HK-2 (cell line): ENCODE measurements around the gene TRPC6.
"Not testable (repeated sequence)": the region's sequence is repeated elsewhere in the genome, so short reads cannot be mapped to it uniquely, and the experiment has no call there.

Source experiments
- DNase-seq: peaks from one replicate; pipeline ENCODE4 v3.0.0-alpha.2; 2018; ENCODE audit not compliant: unreplicated experiment

TRPC6 gene

GRCh38 chr11:101523193-101523592 is 60.6 kb downstream of the TRPC6 start:
- no peak for DNase-seq

GRCh38 chr11:101521821-101522220 is 62.0 kb downstream of the TRPC6 start:
- DNase-seq: no peak

- no peak for DNase-seq
Measured at GRCh38 chr11:101516546-101516945, 67.3 kb downstream of the TRPC6 start.

GRCh38 chr11:101511065-101511464 is 72.7 kb downstream of the TRPC6 start:
- no peak for DNase-seq

GRCh38 chr11:101510591-101510990 is 73.2 kb downstream of the TRPC6 start:
- DNase-seq: no peak

- DNase-seq: no peak
Measured at GRCh38 chr11:101509922-101510321, 73.9 kb downstream of the TRPC6 start.

GRCh38 chr11:101508370-101508769 is 75.4 kb downstream of the TRPC6 start:
- no peak for DNase-seq

GRCh38 chr11:101498891-101499290 is 84.9 kb downstream of the TRPC6 start:
- DNase-seq: no peak

- DNase-seq: no peak
Measured at GRCh38 chr11:101497291-101497690, 86.5 kb downstream of the TRPC6 start.

- no peak for DNase-seq
Measured at GRCh38 chr11:101487775-101488174, 96.0 kb downstream of the TRPC6 start.

- DNase-seq: no peak
Measured at GRCh38 chr11:101482556-101483124, 101.2 kb downstream of the TRPC6 start.

GRCh38 chr11:101478587-101479369 is 105.0 kb downstream of the TRPC6 start:
- no peak for DNase-seq

GRCh38 chr11:101477926-101478325 is 105.9 kb downstream of the TRPC6 start:
- no peak for DNase-seq

- DNase-seq: no peak
Measured at GRCh38 chr11:101476191-101476590, 107.6 kb downstream of the TRPC6 start.

- no peak for DNase-seq
Measured at GRCh38 chr11:101475699-101476098, 108.1 kb downstream of the TRPC6 start.

- no peak for DNase-seq
Measured at GRCh38 chr11:101474666-101475065, 109.1 kb downstream of the TRPC6 start.

- no peak for DNase-seq
Measured at GRCh38 chr11:101470881-101471520, 112.8 kb downstream of the TRPC6 start.

- DNase-seq: no peak
Measured at GRCh38 chr11:101470419-101470818, 113.4 kb downstream of the TRPC6 start.

GRCh38 chr11:101466352-101466751 is 117.5 kb downstream of the TRPC6 start:
- DNase-seq: no peak

- DNase-seq: not testable (repeated sequence)
Measured at GRCh38 chr11:101464388-101464787, 119.4 kb downstream of the TRPC6 start.

- no peak for DNase-seq
Measured at GRCh38 chr11:101459020-101459419, 124.8 kb downstream of the TRPC6 start.

GRCh38 chr11:101458161-101458560 is 125.6 kb downstream of the TRPC6 start:
- no peak for DNase-seq

GRCh38 chr11:101456812-101457211 is 127.0 kb downstream of the TRPC6 start:
- no peak for DNase-seq
